CD4-positive, alpha-beta T cell treated with Interleukin-12 subunit alpha and Interleukin-12 subunit beta, for 1 hour (primary cell): ENCODE results near the gene GALNT2.

Source experiments
- DNase-seq: peaks from one replicate; pipeline ENCODE4 v3.0.0-alpha.2; 2020

Gene GALNT2

GRCh38 chr1:230066466-230067404, at the start of gene GALNT2:
GALNT2 (plus strand) TSS chr1:230067238; CDS start chr1:230067281, 43 bp downstream.
- DNase-seq: peak; percentile 93

GRCh38 chr1:230020451-230020850, 46.6 kb upstream of the GALNT2 start:
- DNase-seq: no peak

- no peak for DNase-seq
Observed at GRCh38 chr1:230022666-230023380, 44.2 kb upstream of the GALNT2 start.

GRCh38 chr1:230025686-230026085, 41.4 kb upstream of the GALNT2 start:
- DNase-seq: no peak

GRCh38 chr1:230026139-230026538, 40.9 kb upstream of the GALNT2 start:
- DNase-seq: no peak

GRCh38 chr1:230026572-230026971, 40.5 kb upstream of the GALNT2 start:
- DNase-seq: no peak

- no peak for DNase-seq
Observed at GRCh38 chr1:230028602-230029223, 38.3 kb upstream of the GALNT2 start.

GRCh38 chr1:230029244-230029941, 37.6 kb upstream of the GALNT2 start:
- DNase-seq: no peak

- no peak for DNase-seq
Observed at GRCh38 chr1:230030122-230030821, 36.8 kb upstream of the GALNT2 start.

GRCh38 chr1:230031131-230031530, 35.9 kb upstream of the GALNT2 start:
- DNase-seq: no peak

GRCh38 chr1:230032516-230033281, 34.3 kb upstream of the GALNT2 start:
- DNase-seq: no peak

GRCh38 chr1:230037261-230037660, 29.8 kb upstream of the GALNT2 start:
- DNase-seq: no peak

- no peak for DNase-seq
Observed at GRCh38 chr1:230040440-230040839, 26.6 kb upstream of the GALNT2 start.

- no peak for DNase-seq
Observed at GRCh38 chr1:230043081-230043480, 24.0 kb upstream of the GALNT2 start.

GRCh38 chr1:230044729-230045128, 22.3 kb upstream of the GALNT2 start:
- no peak for DNase-seq

- no peak for DNase-seq
Observed at GRCh38 chr1:230047114-230047865, 19.7 kb upstream of the GALNT2 start.

- DNase-seq: no peak
Observed at GRCh38 chr1:230048322-230048721, 18.7 kb upstream of the GALNT2 start.

GRCh38 chr1:230048922-230049321, 18.1 kb upstream of the GALNT2 start:
- DNase-seq: no peak

GRCh38 chr1:230049731-230050130, 17.3 kb upstream of the GALNT2 start:
- no peak for DNase-seq

- no peak for DNase-seq
Observed at GRCh38 chr1:230050973-230051735, 15.9 kb upstream of the GALNT2 start.
